Stimulated activated CD8-positive, alpha-beta memory T cell treated with anti-CD3 and anti-CD28 coated beads, Interleukin-7, amount 100 ng/mL, for 48 hours (primary cell): Measurements from ENCODE around the gene SNRPD3.

Experiments used
- DNase-seq, 2 donors: peaks; one replicate each; pipeline ENCODE4 v3.0.0-alpha.2; 2020; ENCODE audit warnings: low read depth in 1 of 2; ENCODE audit errors: extremely low read depth in 1 of 2

The SNRPD3 gene

GRCh38 chr22:24555165-24556039 is at the start of gene SNRPD3:
SNRPD3 (plus strand) TSS chr22:24555999; CDS start chr22:24557675, 1,676 bp downstream.
- peak; percentile 99 to 100 for DNase-seq

GRCh38 chr22:24506802-24507438 is 48.9 kb upstream of the SNRPD3 start:
- no peak for DNase-seq

- DNase-seq, result no peak
These were observed 48.1 kb upstream of the SNRPD3 start for GRCh38 chr22:24507716-24508115.

GRCh38 chr22:24510637-24511625 is 44.9 kb upstream of the SNRPD3 start:
- DNase-seq, result no peak

- no peak for DNase-seq
These were observed 43.8 kb upstream of the SNRPD3 start for GRCh38 chr22:24512043-24512442.

GRCh38 chr22:24513378-24514240 is 42.2 kb upstream of the SNRPD3 start:
- DNase-seq, result no peak

GRCh38 chr22:24514241-24515026 is 41.4 kb upstream of the SNRPD3 start:
- DNase-seq, result no peak

GRCh38 chr22:24515027-24515338 is 40.8 kb upstream of the SNRPD3 start:
- no peak for DNase-seq

GRCh38 chr22:24516301-24516737 is 39.5 kb upstream of the SNRPD3 start:
- no peak for DNase-seq

- DNase-seq, result no peak
These were observed 38.4 kb upstream of the SNRPD3 start for GRCh38 chr22:24517446-24517845.

GRCh38 chr22:24518228-24518627 is 37.6 kb upstream of the SNRPD3 start:
- no peak for DNase-seq

GRCh38 chr22:24518771-24519485 is 36.9 kb upstream of the SNRPD3 start:
- DNase-seq, result no peak

- no peak for DNase-seq
These were observed 36.3 kb upstream of the SNRPD3 start for GRCh38 chr22:24519496-24519895.

- DNase-seq, result peak in 1 of 2 donors; percentile 34
These were observed 34.0 kb upstream of the SNRPD3 start for GRCh38 chr22:24521791-24522245.

- no peak for DNase-seq
These were observed 31.9 kb upstream of the SNRPD3 start for GRCh38 chr22:24523873-24524272.

GRCh38 chr22:24525416-24526037 is 30.3 kb upstream of the SNRPD3 start:
- DNase-seq, result peak; percentile 55 to 75

- DNase-seq, result no peak
These were observed 29.6 kb upstream of the SNRPD3 start for GRCh38 chr22:24526191-24526590.

- no peak for DNase-seq
These were observed 25.9 kb upstream of the SNRPD3 start for GRCh38 chr22:24529898-24530297.
